ENCODE measurements around the gene ANXA11. TPM values are rescaled to one million over a fixed set of nuclear protein-coding genes. Genes with fewer than 3 reads are reported as not detected.

The ANXA11 gene
- total and polyA plus RNA-seq, 9 of the 15 experiments (the other 6 are each of a cell fraction or from before 2014, with no cell fraction given), result 43.6 to 212 (median 109) TPM

DNA sequence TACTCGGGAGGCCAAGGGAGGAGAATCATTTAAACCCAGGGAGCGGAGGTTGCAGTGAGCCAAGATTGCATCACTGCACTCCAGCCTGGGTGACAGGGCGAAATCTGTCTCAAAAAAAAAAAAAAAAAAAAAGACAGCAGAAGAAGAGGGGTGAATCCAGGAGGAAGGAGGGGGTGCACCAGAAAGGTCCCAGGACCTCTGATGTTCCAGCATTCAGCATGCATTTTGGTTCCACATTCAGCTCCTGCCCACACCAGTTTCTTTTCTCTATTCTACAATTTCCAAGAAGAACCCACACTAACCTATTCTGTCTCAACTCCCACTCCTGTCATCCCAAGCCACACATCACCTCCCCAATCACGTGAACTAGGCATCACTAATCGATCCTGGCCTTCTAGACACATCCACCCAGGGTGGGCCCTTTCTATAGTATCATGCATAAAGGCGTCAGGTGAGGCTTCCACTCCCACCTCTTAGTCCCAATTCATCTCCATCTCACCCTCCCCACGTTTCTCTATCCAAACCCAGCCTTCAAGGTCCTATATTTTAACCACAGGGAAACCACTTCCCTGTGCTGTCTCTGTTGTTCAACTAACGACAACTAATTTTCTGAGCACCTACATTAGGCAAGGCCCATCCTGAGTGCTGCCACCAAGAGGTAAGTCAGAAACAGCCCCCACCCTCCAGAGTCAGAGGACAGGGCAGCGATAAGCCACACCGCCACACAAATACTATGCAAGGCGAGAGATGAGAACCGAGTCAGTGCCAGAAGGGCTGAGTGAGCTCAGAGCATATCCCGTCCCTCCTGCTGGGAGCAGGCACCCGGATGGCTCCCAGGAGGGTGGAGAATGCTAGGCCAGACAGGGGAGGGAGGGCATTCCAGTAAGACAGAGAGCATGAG lies 2.2 kb downstream of the ANXA11 start (continued):
- no peak for TF ChIP-seq NEUROD1 (IDR thresholded peaks at IDR 0.05; ENCODE audit: borderline replicate concordance, low read depth, low read length, partially characterized antibody)
- TF ChIP-seq MYNN (IDR thresholded peaks at IDR 0.05), result peak; percentile 75
- no peak for TF ChIP-seq MYNN (CRISPR knock-in tag; IDR thresholded peaks at IDR 0.05)
- TF ChIP-seq BACH1 (tag; IDR thresholded peaks at IDR 0.05), result peak; percentile 63
- no peak for TF ChIP-seq GTF2F1 (IDR thresholded peaks at IDR 0.05; ENCODE audit: low read depth, low read length)
- TF ChIP-seq CCNT2 (IDR thresholded peaks at IDR 0.05; ENCODE audit: borderline replicate concordance, extremely low read depth, insufficient read length, low read depth, low read length), result peak; percentile 47
- no peak for TF ChIP-seq SAP30 (IDR thresholded peaks at IDR 0.05; ENCODE audit: borderline replicate concordance, insufficient read depth, low read depth, low read length, poor library complexity, severe bottlenecking)
- TF ChIP-seq MTA1 (IDR thresholded peaks at IDR 0.05; ENCODE audit: borderline replicate concordance), result no peak; the same call in none of the 2 replicates
- TF ChIP-seq RBFOX2 (IDR thresholded peaks at IDR 0.05; ENCODE audit: low read depth, low read length), result no peak
- peak; percentile 72 for TF ChIP-seq FOXM1 (IDR thresholded peaks at IDR 0.05; ENCODE audit: low read depth)
- no peak for TF ChIP-seq FOXM1 (CRISPR knock-in tag; IDR thresholded peaks at IDR 0.05; ENCODE audit: low read depth)
- TF ChIP-seq ZNF699 (CRISPR knock-in tag; IDR thresholded peaks at IDR 0.05; ENCODE audit: insufficient replicate concordance), result no peak
- peak; percentile 58; the same call in 1 of the 2 replicates for TF ChIP-seq SMARCE1 (IDR thresholded peaks at IDR 0.05)
- TF ChIP-seq ARID2 (IDR thresholded peaks at IDR 0.05), result no peak
- no peak for TF ChIP-seq ZC3H11A (IDR thresholded peaks at IDR 0.05; ENCODE audit: low read depth, low read length)
- TF ChIP-seq, protein P1, sequence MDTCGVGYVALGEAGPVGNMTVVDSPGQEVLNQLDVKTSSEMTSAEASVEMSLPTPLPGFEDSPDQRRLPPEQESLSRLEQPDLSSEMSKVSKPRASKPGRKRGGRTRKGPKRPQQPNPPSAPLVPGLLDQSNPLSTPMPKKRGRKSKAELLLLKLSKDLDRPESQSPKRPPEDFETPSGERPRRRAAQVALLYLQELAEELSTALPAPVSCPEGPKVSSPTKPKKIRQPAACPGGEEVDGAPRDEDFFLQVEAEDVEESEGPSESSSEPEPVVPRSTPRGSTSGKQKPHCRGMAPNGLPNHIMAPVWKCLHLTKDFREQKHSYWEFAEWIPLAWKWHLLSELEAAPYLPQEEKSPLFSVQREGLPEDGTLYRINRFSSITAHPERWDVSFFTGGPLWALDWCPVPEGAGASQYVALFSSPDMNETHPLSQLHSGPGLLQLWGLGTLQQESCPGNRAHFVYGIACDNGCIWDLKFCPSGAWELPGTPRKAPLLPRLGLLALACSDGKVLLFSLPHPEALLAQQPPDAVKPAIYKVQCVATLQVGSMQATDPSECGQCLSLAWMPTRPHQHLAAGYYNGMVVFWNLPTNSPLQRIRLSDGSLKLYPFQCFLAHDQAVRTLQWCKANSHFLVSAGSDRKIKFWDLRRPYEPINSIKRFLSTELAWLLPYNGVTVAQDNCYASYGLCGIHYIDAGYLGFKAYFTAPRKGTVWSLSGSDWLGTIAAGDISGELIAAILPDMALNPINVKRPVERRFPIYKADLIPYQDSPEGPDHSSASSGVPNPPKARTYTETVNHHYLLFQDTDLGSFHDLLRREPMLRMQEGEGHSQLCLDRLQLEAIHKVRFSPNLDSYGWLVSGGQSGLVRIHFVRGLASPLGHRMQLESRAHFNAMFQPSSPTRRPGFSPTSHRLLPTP (IDR thresholded peaks at IDR 0.05; ENCODE audit: borderline replicate concordance, extremely low read depth, insufficient read length), result no peak
- no peak for TF ChIP-seq SMC3 (conservative IDR thresholded peaks at IDR 0.05; ENCODE audit: insufficient read depth, low read depth, low read length)
- TF ChIP-seq, protein P2, sequence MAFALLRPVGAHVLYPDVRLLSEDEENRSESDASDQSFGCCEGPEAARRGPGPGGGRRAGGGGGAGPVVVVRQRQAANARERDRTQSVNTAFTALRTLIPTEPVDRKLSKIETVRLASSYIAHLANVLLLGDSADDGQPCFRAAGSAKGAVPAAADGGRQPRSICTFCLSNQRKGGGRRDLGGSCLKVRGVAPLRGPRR (CRISPR knock-in tag; IDR thresholded peaks at IDR 0.05), result no peak
- TF ChIP-seq ETV5 (CRISPR knock-in tag; IDR thresholded peaks at IDR 0.05; ENCODE audit: low read depth), result no peak

Measured in K562 (cell line).